ENCODE results near the gene ITLN1.

DNA sequence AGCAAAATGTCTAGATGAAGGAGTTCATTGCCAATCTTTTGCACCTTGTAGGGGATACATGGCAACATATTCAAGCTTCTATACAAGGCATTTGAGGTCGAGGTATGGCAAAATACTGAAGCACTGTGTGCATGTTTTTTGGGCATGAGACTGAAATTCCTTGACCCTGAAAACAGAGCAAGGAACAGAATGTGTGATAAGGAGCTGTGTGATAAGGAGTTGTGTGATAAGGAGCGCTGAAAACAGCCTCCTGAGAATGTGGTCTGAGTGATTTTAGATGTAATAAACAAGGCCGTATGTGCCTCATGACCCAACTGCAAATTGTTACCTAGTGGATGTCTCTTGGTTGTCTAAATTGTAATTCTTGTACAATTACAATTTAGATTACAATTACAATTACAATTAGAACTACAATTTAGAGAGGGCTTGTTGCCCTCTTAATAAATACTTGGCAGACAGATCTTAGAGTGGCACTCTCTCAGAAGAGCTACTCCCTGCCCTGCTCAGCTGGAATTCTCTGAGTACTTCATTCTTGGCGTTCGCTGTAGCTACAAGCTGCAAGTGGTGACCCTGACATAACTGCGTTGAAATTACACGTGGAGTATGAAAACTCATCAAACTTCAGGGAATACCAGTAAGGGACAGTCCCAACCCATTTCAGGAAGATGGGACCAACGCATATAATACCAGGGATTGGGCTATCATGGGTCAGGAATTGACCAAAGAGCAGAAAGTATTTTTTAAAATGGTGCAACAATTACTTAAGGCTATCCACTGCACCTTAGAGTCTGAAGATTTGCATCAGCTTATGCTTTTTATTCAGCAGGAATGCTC is 20.0 kb upstream of the ITLN1 start:
- TF ChIP-seq, protein P1, sequence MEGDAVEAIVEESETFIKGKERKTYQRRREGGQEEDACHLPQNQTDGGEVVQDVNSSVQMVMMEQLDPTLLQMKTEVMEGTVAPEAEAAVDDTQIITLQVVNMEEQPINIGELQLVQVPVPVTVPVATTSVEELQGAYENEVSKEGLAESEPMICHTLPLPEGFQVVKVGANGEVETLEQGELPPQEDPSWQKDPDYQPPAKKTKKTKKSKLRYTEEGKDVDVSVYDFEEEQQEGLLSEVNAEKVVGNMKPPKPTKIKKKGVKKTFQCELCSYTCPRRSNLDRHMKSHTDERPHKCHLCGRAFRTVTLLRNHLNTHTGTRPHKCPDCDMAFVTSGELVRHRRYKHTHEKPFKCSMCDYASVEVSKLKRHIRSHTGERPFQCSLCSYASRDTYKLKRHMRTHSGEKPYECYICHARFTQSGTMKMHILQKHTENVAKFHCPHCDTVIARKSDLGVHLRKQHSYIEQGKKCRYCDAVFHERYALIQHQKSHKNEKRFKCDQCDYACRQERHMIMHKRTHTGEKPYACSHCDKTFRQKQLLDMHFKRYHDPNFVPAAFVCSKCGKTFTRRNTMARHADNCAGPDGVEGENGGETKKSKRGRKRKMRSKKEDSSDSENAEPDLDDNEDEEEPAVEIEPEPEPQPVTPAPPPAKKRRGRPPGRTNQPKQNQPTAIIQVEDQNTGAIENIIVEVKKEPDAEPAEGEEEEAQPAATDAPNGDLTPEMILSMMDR (IDR thresholded peaks at IDR 0.05; ENCODE audit: poor library complexity, severe bottlenecking) = no peak
- TF ChIP-seq EZH2 (IDR thresholded peaks at IDR 0.05; ENCODE audit: borderline replicate concordance, insufficient read depth, low read length, poor library complexity, severe bottlenecking) (no peak), POLR2AphosphoS5 (IDR thresholded peaks at IDR 0.05) (no peak), TAF1 (IDR thresholded peaks at IDR 0.05; ENCODE audit: low read depth) (no peak), RAD21 (conservative IDR thresholded peaks at IDR 0.05) (no peak), EP300 (conservative IDR thresholded peaks at IDR 0.05; ENCODE audit: poor library complexity, severe bottlenecking) (no peak), MXI1 (conservative IDR thresholded peaks at IDR 0.05; ENCODE audit: poor library complexity, severe bottlenecking) (no peak)
- TF ChIP-seq, protein P2, sequence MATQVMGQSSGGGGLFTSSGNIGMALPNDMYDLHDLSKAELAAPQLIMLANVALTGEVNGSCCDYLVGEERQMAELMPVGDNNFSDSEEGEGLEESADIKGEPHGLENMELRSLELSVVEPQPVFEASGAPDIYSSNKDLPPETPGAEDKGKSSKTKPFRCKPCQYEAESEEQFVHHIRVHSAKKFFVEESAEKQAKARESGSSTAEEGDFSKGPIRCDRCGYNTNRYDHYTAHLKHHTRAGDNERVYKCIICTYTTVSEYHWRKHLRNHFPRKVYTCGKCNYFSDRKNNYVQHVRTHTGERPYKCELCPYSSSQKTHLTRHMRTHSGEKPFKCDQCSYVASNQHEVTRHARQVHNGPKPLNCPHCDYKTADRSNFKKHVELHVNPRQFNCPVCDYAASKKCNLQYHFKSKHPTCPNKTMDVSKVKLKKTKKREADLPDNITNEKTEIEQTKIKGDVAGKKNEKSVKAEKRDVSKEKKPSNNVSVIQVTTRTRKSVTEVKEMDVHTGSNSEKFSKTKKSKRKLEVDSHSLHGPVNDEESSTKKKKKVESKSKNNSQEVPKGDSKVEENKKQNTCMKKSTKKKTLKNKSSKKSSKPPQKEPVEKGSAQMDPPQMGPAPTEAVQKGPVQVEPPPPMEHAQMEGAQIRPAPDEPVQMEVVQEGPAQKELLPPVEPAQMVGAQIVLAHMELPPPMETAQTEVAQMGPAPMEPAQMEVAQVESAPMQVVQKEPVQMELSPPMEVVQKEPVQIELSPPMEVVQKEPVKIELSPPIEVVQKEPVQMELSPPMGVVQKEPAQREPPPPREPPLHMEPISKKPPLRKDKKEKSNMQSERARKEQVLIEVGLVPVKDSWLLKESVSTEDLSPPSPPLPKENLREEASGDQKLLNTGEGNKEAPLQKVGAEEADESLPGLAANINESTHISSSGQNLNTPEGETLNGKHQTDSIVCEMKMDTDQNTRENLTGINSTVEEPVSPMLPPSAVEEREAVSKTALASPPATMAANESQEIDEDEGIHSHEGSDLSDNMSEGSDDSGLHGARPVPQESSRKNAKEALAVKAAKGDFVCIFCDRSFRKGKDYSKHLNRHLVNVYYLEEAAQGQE (IDR thresholded peaks at IDR 0.05; ENCODE audit: borderline replicate concordance) = no peak
